GM21576 (cell line): ENCODE measurements around the gene RHOA.

ENCODE experiments used
- ATAC-seq: cut with Tn5 transposase; IDR thresholded peaks from one replicate; pipeline ENCODE4 v1.9.1; 2021; ENCODE audit warnings: mild to moderate bottlenecking, moderate library complexity; ENCODE audit not compliant: unreplicated experiment

RHOA gene

DNA sequence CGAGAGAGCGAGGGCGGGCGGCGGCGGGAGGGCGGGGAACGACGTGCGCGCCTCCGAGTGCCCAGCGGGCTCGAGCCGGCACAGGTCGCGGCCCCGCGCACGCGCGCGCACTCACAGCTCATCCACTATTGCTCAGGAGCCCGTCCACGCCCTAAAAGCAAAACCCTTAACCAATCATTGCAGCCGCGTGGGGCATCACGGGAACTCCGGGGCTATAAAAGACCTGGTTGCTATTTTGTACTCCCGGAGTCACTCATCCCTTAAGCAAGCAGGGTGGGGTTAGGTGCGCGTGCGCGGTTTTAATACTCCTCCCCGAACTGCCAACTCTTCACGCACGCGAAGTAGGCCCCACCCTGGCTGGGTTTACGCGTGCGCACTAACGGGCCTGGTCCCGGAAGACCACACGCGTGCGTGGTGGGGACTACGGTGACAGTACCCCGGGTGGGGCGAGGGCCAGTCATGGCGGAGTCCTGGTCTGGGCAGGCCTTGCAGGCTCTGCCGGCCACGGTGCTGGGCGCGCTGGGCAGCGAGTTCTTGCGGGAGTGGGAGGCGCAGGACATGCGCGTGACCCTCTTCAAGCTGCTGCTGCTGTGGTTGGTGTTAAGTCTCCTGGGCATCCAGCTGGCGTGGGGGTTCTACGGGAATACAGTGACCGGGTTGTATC is at the start of gene RHOA, which contains the start of gene TCTA:
Gene RHOA, minus strand, starts transcription at position 9 of the 664 bp plus-strand sequence. CDS start 36,387 bp downstream, outside the sequence.
Gene TCTA, plus strand, starts transcription at position 456 of the 664 bp plus-strand sequence. Its CDS starts 4 bp downstream, at position 460.
- ATAC-seq, result peak; percentile 80

- ATAC-seq, result no peak
Measured at GRCh38 chr3:49460956-49461355, 49.2 kb upstream of the RHOA start.

GRCh38 chr3:49460188-49460890 is 48.6 kb upstream of the RHOA start:
- no peak for ATAC-seq

GRCh38 chr3:49456466-49456865 is 44.7 kb upstream of the RHOA start:
- no peak for ATAC-seq

DNA sequence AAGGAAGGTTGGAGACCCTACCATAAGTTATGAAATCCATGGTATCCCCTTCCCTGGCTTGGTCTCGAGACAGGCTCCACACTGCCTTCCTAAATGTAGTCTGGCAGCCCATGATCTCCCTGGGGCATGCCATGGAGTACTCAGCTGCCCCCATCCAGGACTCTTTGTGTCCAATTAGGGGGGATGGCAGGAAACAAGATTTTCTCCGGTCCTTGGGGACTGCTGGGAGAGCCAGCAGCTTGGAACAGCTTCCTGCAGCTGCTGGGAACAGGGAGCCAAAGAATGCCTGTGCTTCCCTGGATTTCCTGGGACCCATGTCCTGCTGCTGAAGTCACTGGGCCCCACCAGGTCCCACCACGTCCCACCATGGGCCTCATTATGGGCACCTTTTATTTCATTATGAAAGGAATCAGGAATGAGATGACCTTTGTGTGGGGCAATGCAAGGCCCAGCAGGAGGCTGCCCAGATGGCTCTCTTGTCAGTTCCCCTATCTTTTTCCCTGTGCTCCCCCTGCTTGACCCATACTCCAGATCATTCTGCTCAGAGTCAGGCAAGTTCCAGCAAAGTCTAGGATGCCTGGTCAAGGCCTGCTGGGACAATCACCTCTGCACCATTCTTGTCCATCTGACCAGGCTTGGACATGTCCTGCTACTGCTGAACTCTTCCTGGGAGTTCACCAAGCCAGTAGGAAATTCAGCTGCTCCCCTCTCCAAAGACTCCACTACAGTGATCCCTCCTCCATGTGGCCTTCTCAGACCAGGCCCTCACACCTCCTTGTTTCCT is 43.3 kb upstream of the RHOA start:
- no peak for ATAC-seq

GRCh38 chr3:49454458-49454857 is 42.7 kb upstream of the RHOA start:
- no peak for ATAC-seq

GRCh38 chr3:49453621-49454020 is 41.8 kb upstream of the RHOA start:
- no peak for ATAC-seq

- no peak for ATAC-seq
Measured at GRCh38 chr3:49445391-49445790, 33.6 kb upstream of the RHOA start.

GRCh38 chr3:49434731-49435130 is 23.0 kb upstream of the RHOA start:
- no peak for ATAC-seq

- ATAC-seq, result no peak
Measured at GRCh38 chr3:49428752-49429080, 16.9 kb upstream of the RHOA start.

- no peak for ATAC-seq
Measured at GRCh38 chr3:49427586-49427985, 15.8 kb upstream of the RHOA start.

- ATAC-seq, result no peak
Measured at GRCh38 chr3:49424816-49425215, 13.0 kb upstream of the RHOA start.

DNA sequence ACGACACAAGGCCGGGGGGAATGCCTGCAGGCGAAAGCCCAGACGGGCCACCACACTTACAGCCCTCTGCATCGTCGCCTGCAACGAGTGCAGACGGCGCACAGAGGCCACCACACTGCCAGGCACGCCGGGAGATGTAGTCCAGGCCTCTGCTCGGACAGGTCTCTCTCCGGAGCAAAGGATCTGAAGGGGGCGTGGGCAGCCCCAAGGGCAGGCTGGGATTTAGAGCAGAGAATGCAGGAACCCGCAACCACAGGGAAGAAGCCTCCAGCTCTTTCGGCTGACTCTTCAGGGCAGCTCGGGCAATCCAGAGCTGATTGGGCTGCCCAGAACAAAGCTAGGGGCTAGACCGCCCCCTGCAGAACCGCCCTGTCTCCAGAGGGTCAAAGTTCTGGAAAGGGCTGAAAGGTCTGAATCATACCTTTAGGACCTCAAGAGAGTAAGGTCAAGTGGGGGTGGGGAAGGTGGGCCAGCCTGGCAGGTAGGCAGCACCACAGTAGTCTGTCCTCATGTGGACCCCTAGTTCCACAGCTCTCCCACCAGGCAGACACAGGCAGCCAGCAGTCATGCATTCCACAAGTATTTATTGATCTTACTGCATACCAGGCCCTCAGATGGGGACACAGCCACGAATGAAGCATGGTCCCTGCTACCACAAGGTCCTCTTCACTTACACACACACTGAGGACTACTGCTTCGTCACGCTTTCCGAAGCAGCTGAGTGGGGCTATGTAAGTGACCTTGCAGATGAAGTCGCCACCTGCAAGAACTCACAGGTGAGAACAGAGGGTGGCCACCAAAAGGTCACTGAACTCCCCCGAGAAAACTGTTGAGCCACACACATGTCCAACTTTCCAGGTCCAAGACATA is 10.8 kb upstream of the RHOA start, which contains the start of gene AMT:
Gene AMT, minus strand, starts transcription at position 95 of the 870 bp plus-strand sequence. Its CDS starts 23 bp downstream, at position 72.
- ATAC-seq, result no peak

- no peak for ATAC-seq
Measured at GRCh38 chr3:49421890-49422378, 10.2 kb upstream of the RHOA start.

DNA sequence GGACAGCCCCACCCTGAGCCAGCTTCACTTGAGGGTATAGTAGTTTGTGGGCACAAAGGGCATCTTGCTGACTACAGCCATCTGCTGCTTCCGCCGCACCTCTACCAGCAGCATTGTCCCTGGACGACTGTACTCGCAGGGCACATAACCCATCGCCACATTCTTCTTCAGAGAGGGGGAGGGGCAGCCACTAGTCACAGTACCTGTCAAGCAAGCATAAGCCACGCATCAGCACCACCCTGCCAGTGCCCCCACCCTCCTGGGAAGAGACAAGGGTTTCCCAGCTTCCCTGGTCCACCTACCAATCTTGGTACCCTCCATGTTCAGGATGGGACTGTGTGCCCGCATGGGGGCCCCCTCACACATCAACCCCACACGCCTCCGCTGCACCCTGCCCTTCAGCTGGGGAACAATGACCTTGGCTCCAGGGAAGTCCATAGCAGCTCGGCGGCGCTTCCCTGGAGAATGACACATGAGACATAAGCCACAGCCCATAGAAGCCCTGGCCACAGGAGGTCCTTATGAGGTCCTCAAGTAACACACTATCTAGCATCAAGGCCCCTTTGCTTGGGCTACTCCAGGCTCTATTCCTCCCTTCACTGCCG is 5.8 kb upstream of the RHOA start:
- no peak for ATAC-seq

- ATAC-seq, result no peak
Measured at GRCh38 chr3:49416867-49417266, 5.1 kb upstream of the RHOA start.

DNA sequence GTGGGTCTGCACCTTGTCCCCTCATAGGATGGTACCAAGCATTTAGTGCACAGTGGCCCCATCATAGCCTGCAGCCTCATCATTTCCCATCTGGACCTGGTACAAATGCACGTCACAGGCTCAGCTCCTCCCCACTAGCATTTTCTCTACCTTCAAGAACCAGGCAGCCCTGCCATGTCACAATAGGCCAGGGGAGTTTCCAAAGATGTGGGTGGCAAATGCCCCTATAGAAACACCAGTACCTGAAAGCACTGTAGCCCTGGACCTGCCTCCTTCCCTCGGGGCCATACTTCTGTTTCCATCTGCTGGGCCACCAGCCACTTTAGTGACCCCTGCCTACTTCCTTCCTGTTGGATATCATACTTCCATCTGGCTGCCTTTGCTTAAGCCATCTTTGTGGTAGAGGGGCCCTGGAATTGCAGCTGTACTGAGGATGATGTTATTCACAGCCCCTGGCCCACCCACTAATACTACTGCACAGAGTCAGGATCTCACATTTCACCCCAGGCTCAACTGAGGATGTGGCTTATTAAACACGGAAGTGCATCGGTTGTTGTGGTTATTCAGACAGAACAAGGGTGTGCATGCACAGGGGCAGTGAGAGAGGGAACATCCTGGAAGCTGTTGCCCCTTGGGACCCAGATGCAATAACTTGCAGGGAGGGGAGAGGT is 4.3 kb upstream of the RHOA start:
- ATAC-seq, result no peak

GRCh38 chr3:49414753-49415152 is 3.0 kb upstream of the RHOA start:
- ATAC-seq, result no peak

GRCh38 chr3:49413338-49413734 is 1.6 kb upstream of the RHOA start:
- ATAC-seq, result no peak
